Stimulated activated CD4-positive, alpha-beta T cell treated with anti-CD3 and anti-CD28 coated beads, Interleukin-12 subunit alpha, Interleukin-12 subunit beta, amount 100 ng/mL, for 24 hours (primary cell): Measurements from ENCODE around the gene MEPCE.
"Not testable (repeated sequence)": the region's sequence is repeated elsewhere in the genome, so short reads cannot be mapped to it uniquely, and the experiment has no call there.

ENCODE experiments used
- DNase-seq, 2 experiments: peaks; one replicate each; pipeline ENCODE4 v3.0.0-alpha.2; 2020; ENCODE audit warnings: low read depth in 2 of 2

Gene MEPCE

GRCh38 chr7:100429637-100430492 is at the start of gene MEPCE:
Gene MEPCE, plus strand, starts transcription at chr7:100429831. Its CDS starts 188 bp downstream, at chr7:100430019.
- DNase-seq, result peak; percentile 92 to 93

GRCh38 chr7:100380196-100380595 is 49.4 kb upstream of the MEPCE start:
- no peak for DNase-seq

GRCh38 chr7:100381531-100382233 is 47.9 kb upstream of the MEPCE start:
- not testable (repeated sequence) for DNase-seq

- not testable (repeated sequence) for DNase-seq
Observed at GRCh38 chr7:100382234-100382853, 47.3 kb upstream of the MEPCE start.

- DNase-seq, result no peak
Observed at GRCh38 chr7:100384628-100385294, 44.9 kb upstream of the MEPCE start.

- no peak for DNase-seq
Observed at GRCh38 chr7:100386940-100387339, 42.7 kb upstream of the MEPCE start.

GRCh38 chr7:100387695-100388094 is 41.9 kb upstream of the MEPCE start:
- DNase-seq, result no peak

GRCh38 chr7:100389437-100390088 is 40.1 kb upstream of the MEPCE start:
- DNase-seq, result no peak

- no peak for DNase-seq
Observed at GRCh38 chr7:100390286-100391009, 39.2 kb upstream of the MEPCE start.

- no peak for DNase-seq
Observed at GRCh38 chr7:100393233-100393905, 36.3 kb upstream of the MEPCE start.

- no peak for DNase-seq
Observed at GRCh38 chr7:100394077-100394476, 35.6 kb upstream of the MEPCE start.

GRCh38 chr7:100396421-100396982 is 33.1 kb upstream of the MEPCE start:
- peak; percentile 13 to 36 for DNase-seq

GRCh38 chr7:100397315-100398081 is 32.1 kb upstream of the MEPCE start:
- no peak for DNase-seq

- DNase-seq, result no peak
Observed at GRCh38 chr7:100398239-100398638, 31.4 kb upstream of the MEPCE start.

- no peak for DNase-seq
Observed at GRCh38 chr7:100400041-100400440, 29.6 kb upstream of the MEPCE start.

- DNase-seq, result no peak
Observed at GRCh38 chr7:100400656-100401055, 29.0 kb upstream of the MEPCE start.

GRCh38 chr7:100401811-100402210 is 27.8 kb upstream of the MEPCE start:
- DNase-seq, result no peak

GRCh38 chr7:100402241-100402640 is 27.4 kb upstream of the MEPCE start:
- no peak for DNase-seq

GRCh38 chr7:100406767-100407166 is 22.9 kb upstream of the MEPCE start:
- DNase-seq, result no peak
